ENCODE results near the gene KRT33B.

DNA sequence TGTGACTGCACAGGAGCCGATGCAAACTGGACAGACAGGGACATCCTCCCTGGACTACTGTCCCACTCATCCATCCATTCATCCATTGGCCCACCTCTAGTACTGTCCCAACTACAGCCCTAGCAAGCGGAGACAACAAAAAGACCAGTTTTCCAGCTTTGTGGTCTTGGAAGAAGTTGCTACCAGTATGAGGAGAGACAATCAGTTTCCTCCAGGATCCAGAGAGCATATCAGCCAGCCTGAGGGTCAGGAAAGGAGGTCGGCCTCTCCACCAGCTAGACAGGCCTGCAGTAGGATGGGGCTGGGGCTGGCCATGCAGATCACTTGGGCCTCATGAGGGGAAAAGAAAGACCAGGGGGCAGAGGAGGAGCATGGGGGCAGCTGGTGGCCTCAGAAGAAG lies 35.8 kb downstream of the KRT33B start:
- TF ChIP-seq, protein P1, sequence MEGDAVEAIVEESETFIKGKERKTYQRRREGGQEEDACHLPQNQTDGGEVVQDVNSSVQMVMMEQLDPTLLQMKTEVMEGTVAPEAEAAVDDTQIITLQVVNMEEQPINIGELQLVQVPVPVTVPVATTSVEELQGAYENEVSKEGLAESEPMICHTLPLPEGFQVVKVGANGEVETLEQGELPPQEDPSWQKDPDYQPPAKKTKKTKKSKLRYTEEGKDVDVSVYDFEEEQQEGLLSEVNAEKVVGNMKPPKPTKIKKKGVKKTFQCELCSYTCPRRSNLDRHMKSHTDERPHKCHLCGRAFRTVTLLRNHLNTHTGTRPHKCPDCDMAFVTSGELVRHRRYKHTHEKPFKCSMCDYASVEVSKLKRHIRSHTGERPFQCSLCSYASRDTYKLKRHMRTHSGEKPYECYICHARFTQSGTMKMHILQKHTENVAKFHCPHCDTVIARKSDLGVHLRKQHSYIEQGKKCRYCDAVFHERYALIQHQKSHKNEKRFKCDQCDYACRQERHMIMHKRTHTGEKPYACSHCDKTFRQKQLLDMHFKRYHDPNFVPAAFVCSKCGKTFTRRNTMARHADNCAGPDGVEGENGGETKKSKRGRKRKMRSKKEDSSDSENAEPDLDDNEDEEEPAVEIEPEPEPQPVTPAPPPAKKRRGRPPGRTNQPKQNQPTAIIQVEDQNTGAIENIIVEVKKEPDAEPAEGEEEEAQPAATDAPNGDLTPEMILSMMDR (conservative IDR thresholded peaks at IDR 0.05; ENCODE audit: low read length) = no peak
- TF ChIP-seq EZH2phosphoT487 (IDR thresholded peaks at IDR 0.05; ENCODE audit: borderline replicate concordance, low read depth, low read length) = no peak

Data from OCI-LY7 (cell line).